Trophoblast cell (in vitro differentiated cells and primary cell): ENCODE results near the gene EXOC4.

ENCODE experiments used
- DNase-seq, 2 donors: peaks; one replicate each; pipeline ENCODE4 v3.0.0-alpha.2; 2016
- H2AFZ ChIP-seq: 2 replicates; pipeline ENCODE4 v1.6.1; 2013; ENCODE audit warnings: low read length, moderate library complexity, mild to moderate bottlenecking; ENCODE audit not compliant: insufficient read depth, poor library complexity
- H2AK5ac ChIP-seq: 2 replicates; pipeline ENCODE4 v1.6.1; 2013; ENCODE audit warnings: mild to moderate bottlenecking, low read length
- H2BK120ac ChIP-seq: 2 replicates; pipeline ENCODE4 v1.6.1; 2013; ENCODE audit warnings: low read length, mild to moderate bottlenecking, moderate library complexity; ENCODE audit not compliant: insufficient read depth, poor library complexity
- H2BK12ac ChIP-seq: 2 replicates; pipeline ENCODE4 v1.6.1; 2013; ENCODE audit warnings: mild to moderate bottlenecking, low read length, moderate library complexity
- H2BK5ac ChIP-seq: 2 replicates; pipeline ENCODE4 v1.6.1; 2013; ENCODE audit warnings: low read length, low read depth, moderate library complexity, mild to moderate bottlenecking; ENCODE audit not compliant: poor library complexity
- H3K14ac ChIP-seq: 2 replicates; pipeline ENCODE4 v1.6.1; 2013; ENCODE audit warnings: mild to moderate bottlenecking, low read length
- H3K18ac ChIP-seq: 2 replicates; pipeline ENCODE4 v1.6.1; 2013; ENCODE audit warnings: mild to moderate bottlenecking, low read length
- H3K23ac ChIP-seq: 2 replicates; pipeline ENCODE4 v1.6.1; 2013; ENCODE audit warnings: low read length
- H3K27ac ChIP-seq: 2 replicates; pipeline ENCODE4 v1.5.1; 2013; ENCODE audit warnings: low read depth, mild to moderate bottlenecking, inconsistent platforms, low read length, moderate library complexity
- H3K27me3 ChIP-seq: 2 replicates; pipeline ENCODE4 v1.6.1; 2013; ENCODE audit warnings: inconsistent platforms, mild to moderate bottlenecking, low read length, moderate library complexity; ENCODE audit not compliant: insufficient read depth
- H3K36me3 ChIP-seq, 2 experiments: 1 replicate in 1 of 2; 2 replicates in 1 of 2; pipeline ENCODE4 v1.6.1; 2013; ENCODE audit warnings: low read length in 2 of 2, mild to moderate bottlenecking in 2 of 2, moderate library complexity in 1 of 2; ENCODE audit not compliant: insufficient read depth in 2 of 2, control insufficient read depth in 1 of 2
- H3K4ac ChIP-seq: 2 replicates; pipeline ENCODE4 v1.6.1; 2013; ENCODE audit warnings: low read depth, mild to moderate bottlenecking, low read length, moderate library complexity
- H3K4me1 ChIP-seq, 2 experiments: 1 replicate in 1 of 2; 2 replicates in 1 of 2; pipeline ENCODE4 v1.6.1; 2013; ENCODE audit warnings: low read length in 2 of 2, mild to moderate bottlenecking in 2 of 2, moderate library complexity in 1 of 2; ENCODE audit not compliant: insufficient read depth in 2 of 2, control insufficient read depth in 1 of 2
- H3K4me2 ChIP-seq: 2 replicates; pipeline ENCODE4 v1.6.1; 2013; ENCODE audit warnings: inconsistent platforms, mild to moderate bottlenecking, low read length, moderate library complexity
- H3K4me3 ChIP-seq: 2 replicates; pipeline ENCODE4 v1.5.1; 2013; ENCODE audit warnings: mild to moderate bottlenecking, low read depth, low read length, inconsistent platforms
- H3K79me1 ChIP-seq: one replicate; pipeline ENCODE4 v1.6.1; 2013; ENCODE audit warnings: low read length
- H3K79me2 ChIP-seq: 2 replicates; pipeline ENCODE4 v1.6.1; 2013; ENCODE audit warnings: low read length, mild to moderate bottlenecking; ENCODE audit not compliant: control insufficient read depth, insufficient read depth, poor library complexity
- H3K9ac ChIP-seq: 2 replicates; pipeline ENCODE4 v1.6.1; 2013; ENCODE audit warnings: mild to moderate bottlenecking, low read length
- H3K9me3 ChIP-seq: 2 replicates; pipeline ENCODE4 v1.6.1; 2013; ENCODE audit warnings: low read depth, mild to moderate bottlenecking, control low read depth, inconsistent platforms, low read length; ENCODE audit not compliant: insufficient read depth
- H4K12ac ChIP-seq: 2 replicates; pipeline ENCODE4 v1.6.1; 2013; ENCODE audit warnings: low read depth, mild to moderate bottlenecking, low read length, moderate library complexity
- H4K8ac ChIP-seq: 2 replicates; pipeline ENCODE4 v1.6.1; 2013; ENCODE audit warnings: low read depth, mild to moderate bottlenecking, low read length, moderate library complexity
- H4K91ac ChIP-seq: one replicate; pipeline ENCODE4 v1.6.1; 2013; ENCODE audit warnings: low read depth, mild to moderate bottlenecking, low read length, moderate library complexity
- WGBS: extraction: QIAGEN DNeasy Blood & Tissue Kit; methylation state at CpG from one replicate; pipeline ENCODE4 v1.1.7; 2013; ENCODE audit warnings: missing lambda C conversion rate; ENCODE audit not compliant: insufficient read length, insufficient coverage; ENCODE audit errors: extremely low coverage; 5-methylcytosine and 5-hydroxymethylcytosine counted together

EXOC4 gene

GRCh38 chr7:133248901-133249300, 4.0 kb upstream of the EXOC4 start:
- H2BK5ac ChIP-seq, result no peak overlapping the region
- no peak overlapping the region for H3K23ac ChIP-seq
- H2AK5ac ChIP-seq, result no peak overlapping the region
- no peak overlapping the region for H4K8ac ChIP-seq
- no peak overlapping the region for H4K12ac ChIP-seq
- no peaks in the 10 kb centered on the region for H3K27me3 ChIP-seq
- H3K9me3 ChIP-seq, result no peaks in the 10 kb centered on the region
- H3K4ac ChIP-seq, result no peak overlapping the region
- H3K4me3 ChIP-seq, result no peak overlapping the region
- no peak overlapping the region for H3K14ac ChIP-seq
- H3K9ac ChIP-seq, result no peak overlapping the region
- H3K79me2 ChIP-seq, result peaks cover 8% of the 10 kb centered on the region
- H3K4me2 ChIP-seq, result no peak overlapping the region
- no peak overlapping the region for H3K18ac ChIP-seq
- peaks cover 5% of the 10 kb centered on the region for H3K79me1 ChIP-seq
- H3K4me1 ChIP-seq, result no peaks in the 10 kb centered on the region
- DNase-seq, result no peak
- no CpG with 5 or more reads among the region's 2 CpGs for WGBS
- no peak overlapping the region for H2BK120ac ChIP-seq
- H2BK12ac ChIP-seq, result no peak overlapping the region
- no peak overlapping the region for H4K91ac ChIP-seq
- no peak overlapping the region for H2AFZ ChIP-seq
- no peak overlapping the region for H3K27ac ChIP-seq
- no peaks in the 10 kb centered on the region for H3K36me3 ChIP-seq

GRCh38 chr7:133252506-133252857, 396 bp upstream of the EXOC4 start:
- Histone ChIP-seq H3K4me3 (no peak overlapping the region), H4K91ac (no peak overlapping the region), H3K14ac (no peak overlapping the region), H3K79me1 (peaks cover 5% of the 10 kb centered on the region), H2AFZ (no peak overlapping the region), H3K4me1 (no peaks in the 10 kb centered on the region), H3K4ac (no peak overlapping the region), H3K18ac (no peak overlapping the region), H4K8ac (no peak overlapping the region), H3K4me2 (no peak overlapping the region), H2BK12ac (no peak overlapping the region), H3K23ac (no peak overlapping the region), H3K27me3 (no peaks in the 10 kb centered on the region), H3K27ac (no peak overlapping the region), H3K9ac (no peak overlapping the region), H2AK5ac (no peak overlapping the region), H2BK5ac (no peak overlapping the region), H3K36me3 (peaks cover 2% of the 10 kb centered on the region in 2 experiments), H2BK120ac (no peak overlapping the region), H3K9me3 (no peaks in the 10 kb centered on the region), H3K79me2 (peaks cover 8% of the 10 kb centered on the region), H4K12ac (no peak overlapping the region)
- no CpG with 5 or more reads among the region's 3 CpGs for WGBS
- no peak for DNase-seq

- peak overlapping the region; percentile 99 for H3K4me3 ChIP-seq
- no CpG with 5 or more reads among the region's 7 CpGs for WGBS
Measured at GRCh38 chr7:133253519-133253875, 619 bp downstream of the EXOC4 start.

GRCh38 chr7:133255486-133255885, 2.6 kb downstream of the EXOC4 start:
- H3K36me3 ChIP-seq, result peaks cover 2% of the 10 kb centered on the region in 2 experiments
- peaks cover 8% of the 10 kb centered on the region for H3K79me2 ChIP-seq
- H2BK120ac ChIP-seq, result no peak overlapping the region
- no peak overlapping the region for H2BK12ac ChIP-seq
- no peak overlapping the region for H3K27ac ChIP-seq
- no peak overlapping the region for H4K12ac ChIP-seq
- H2AFZ ChIP-seq, result no peak overlapping the region
- H3K14ac ChIP-seq, result no peak overlapping the region
- no peak overlapping the region for H3K4me2 ChIP-seq
- no peak overlapping the region for H3K4me3 ChIP-seq
- no peak overlapping the region for H3K4ac ChIP-seq
- H4K91ac ChIP-seq, result no peak overlapping the region
- H3K18ac ChIP-seq, result no peak overlapping the region
- H3K27me3 ChIP-seq, result no peaks in the 10 kb centered on the region
- H3K23ac ChIP-seq, result no peak overlapping the region
- no peaks in the 10 kb centered on the region for H3K9me3 ChIP-seq
- DNase-seq, result peak in 1 of 2 donors; percentile 23
- WGBS, result no CpG with 5 or more reads among the region's 2 CpGs
- no peak overlapping the region for H3K9ac ChIP-seq
- no peaks in the 10 kb centered on the region for H3K4me1 ChIP-seq
- H2BK5ac ChIP-seq, result no peak overlapping the region
- H4K8ac ChIP-seq, result no peak overlapping the region
- peaks cover 5% of the 10 kb centered on the region for H3K79me1 ChIP-seq
- H2AK5ac ChIP-seq, result no peak overlapping the region

More at GRCh38 chr7:133253519-133253875, 619 bp downstream of the EXOC4 start:
- no peak overlapping the region for H3K18ac ChIP-seq
- peak overlapping the region; percentile 98 for H3K4me2 ChIP-seq
- no peak overlapping the region for H3K23ac ChIP-seq
- no peak overlapping the region for H3K27ac ChIP-seq
- H2BK5ac ChIP-seq, result no peak overlapping the region
- no peak overlapping the region for H2AK5ac ChIP-seq
- no peaks in the 10 kb centered on the region for H3K4me1 ChIP-seq
- peak overlapping the region; percentile 98 for H3K9ac ChIP-seq
- no peak overlapping the region for H4K91ac ChIP-seq
- no peaks in the 10 kb centered on the region for H3K27me3 ChIP-seq
- H4K8ac ChIP-seq, result peak overlapping the region; percentile 86
- H3K4ac ChIP-seq, result peak overlapping the region; percentile 86
- H3K14ac ChIP-seq, result peak overlapping the region; percentile 7
- H3K79me1 ChIP-seq, result peaks cover 5% of the 10 kb centered on the region
- no peak overlapping the region for H2BK120ac ChIP-seq
- peaks cover 8% of the 10 kb centered on the region for H3K79me2 ChIP-seq
- peaks cover 2% of the 10 kb centered on the region in 2 experiments for H3K36me3 ChIP-seq
- no peaks in the 10 kb centered on the region for H3K9me3 ChIP-seq
- peak overlapping the region; percentile 69 for H4K12ac ChIP-seq
- peak in 1 of 2 donors; percentile 25 for DNase-seq
- no peak overlapping the region for H2BK12ac ChIP-seq
- H2AFZ ChIP-seq, result peak overlapping the region; percentile 50
